PC-3 (cell line): ENCODE data around the gene CDH11. TPM values are rescaled to one million over a fixed set of nuclear protein-coding genes. Genes with fewer than 3 reads are reported as not detected.
A peak's percentile ranks its signal among the peaks of the same experiment; 100 is the strongest.

Experiments used
- ATAC-seq: fragments of 200-7000 bp; cut with Tn5 transposase; 2 replicates; pipeline ENCODE4 v1.9.1; 2020; ENCODE audit warnings: mild to moderate bottlenecking, moderate library complexity
- BruUV-seq: library from RNA; stranded (reverse); fragments of 400-500 nt; replicated peaks from 2 replicates; lab custom pipeline; 2021; lab: Mats Ljungman, UMichigan
- CTCF ChIA-PET: fragments of 300-600 bp; sonication (Branson Sonifier 250); formaldehyde crosslinking; loops from one replicate; lab custom pipeline; 2022; ENCODE audit warnings: antibody characterized with exemption; lab: Charles Lee
- POLR2A ChIA-PET: fragments of 300-600 bp; sonication (Branson Sonifier 250); formaldehyde crosslinking; loops from one replicate; lab custom pipeline; 2022; ENCODE audit warnings: antibody characterized with exemption; ENCODE audit not compliant: unreplicated experiment; lab: Charles Lee
- DNase-seq: peaks from one replicate; pipeline ENCODE4 v3.0.0-alpha.2; 2015
- H2AFZ ChIP-seq: fragments of 300-600 bp; sonication (generic); 2 replicates; pipeline ENCODE4 v1.6.0; 2016; ENCODE audit warnings: antibody characterized with exemption, low read length
- H3F3A ChIP-seq: fragments of 300-600 bp; sonication (generic); one replicate; pipeline ENCODE4 v1.6.0; 2017; ENCODE audit warnings: antibody characterized with exemption, low read length, control low read depth, mild to moderate bottlenecking; ENCODE audit not compliant: unreplicated experiment
- H3K27ac ChIP-seq: fragments of 300-600 bp; sonication (generic); 2 replicates; pipeline ENCODE4 v1.5.1; 2016; ENCODE audit warnings: mild to moderate bottlenecking, low read length
- H3K27me3 ChIP-seq: fragments of 300-600 bp; sonication (generic); 2 replicates; pipeline ENCODE4 v1.6.1; 2016; ENCODE audit warnings: low read length, mixed read lengths
- H3K36me3 ChIP-seq: fragments of 300-600 bp; sonication (generic); 2 replicates; pipeline ENCODE4 v1.6.1; 2016; ENCODE audit warnings: low read depth, mixed run types, low read length, mixed read lengths
- H3K4me1 ChIP-seq: fragments of 300-600 bp; sonication (generic); 2 replicates; pipeline ENCODE4 v1.5.1; 2016; ENCODE audit warnings: low read length; ENCODE audit not compliant: insufficient read depth
- H3K4me2 ChIP-seq: fragments of 300-600 bp; sonication (generic); 2 replicates; pipeline ENCODE4 v1.6.0; 2016; ENCODE audit warnings: low read length
- H3K4me3 ChIP-seq: fragments of 300-600 bp; sonication (generic); 2 replicates; pipeline ENCODE4 v1.5.1; 2016; ENCODE audit warnings: mild to moderate bottlenecking, low read length, mixed read lengths
- H3K79me2 ChIP-seq: fragments of 300-600 bp; sonication (generic); 2 replicates; pipeline ENCODE4 v1.6.1; 2017; ENCODE audit warnings: low read length, mixed read lengths
- H3K9ac ChIP-seq: fragments of 300-600 bp; sonication (generic); 2 replicates; pipeline ENCODE4 v1.6.0; 2016; ENCODE audit warnings: mild to moderate bottlenecking, low read length
- H3K9me2 ChIP-seq: fragments of 300-600 bp; sonication (generic); replicated peaks from 2 replicates; pipeline ENCODE4 v1.6.1; 2016; ENCODE audit warnings: mixed run types, low read length, mixed read lengths
- H3K9me3 ChIP-seq: fragments of 300-600 bp; sonication (generic); 2 replicates; pipeline ENCODE4 v1.6.1; 2016; ENCODE audit warnings: low read length, mixed read lengths
- H4K20me1 ChIP-seq: fragments of 300-600 bp; sonication (generic); 2 replicates; pipeline ENCODE4 v1.6.1; 2016; ENCODE audit warnings: low read length, mixed read lengths
- CTCF ChIP-seq: fragments of 300-600 bp; sonication (generic); conservative IDR thresholded peaks from 2 replicates; pipeline ENCODE4 v1.5.1; 2017; ENCODE audit warnings: antibody characterized with exemption, low read depth, mild to moderate bottlenecking, low read length
- EZH2 ChIP-seq: fragments of 300-600 bp; sonication (generic); IDR thresholded peaks from one replicate; pipeline ENCODE4 v1.6.1; 2017; ENCODE audit warnings: antibody characterized with exemption, mild to moderate bottlenecking, low read length; ENCODE audit not compliant: unreplicated experiment
- EZH2phosphoT487 ChIP-seq: fragments of 300-600 bp; sonication (generic); IDR thresholded peaks from 2 replicates; pipeline ENCODE4 v1.6.1; 2018; ENCODE audit warnings: mild to moderate bottlenecking, antibody characterized with exemption, low read length, borderline replicate concordance
- intact Hi-C: fragments of 100-400 bp; cut with micrococcal nuclease; formaldehyde crosslinking; loops from 2 replicates; pipeline ENCODE4 v1.9.0; 2023
- total RNA-seq: library from RNA; depleted of rRNA; stranded (reverse); fragments of >200 nt; gene quantifications from 2 replicates; pipeline ENCODE4 v1.2.3, GENCODE V29; 2014

CDH11 gene
- total RNA-seq, 1 experiment from 2014 or later = 172 TPM

GRCh38 chr16:65083164-65083857 is 38.6 kb downstream of the CDH11 start:
- Histone ChIP-seq H3K4me2 (no peak overlapping the region), H3K9ac (no peak overlapping the region), H3K27me3 (no peaks in the 10 kb centered on the region), H3K4me3 (no peak overlapping the region), H3K36me3 (peaks cover 4% of the 10 kb centered on the region; the same call in 1 of the 2 replicates), H4K20me1 (peaks cover 13% of the 10 kb centered on the region; the same call in 1 of the 2 replicates), H3K9me3 (no peaks in the 10 kb centered on the region), H3K9me2 (no peaks in the 10 kb centered on the region), H3K79me2 (peaks cover 51% of the 10 kb centered on the region), H3K27ac (no peak overlapping the region), H3F3A (no peaks in the 10 kb centered on the region), H2AFZ (no peak overlapping the region), H3K4me1 (no peaks in the 10 kb centered on the region)
- no peak for TF ChIP-seq CTCF
- TF ChIP-seq EZH2 = no peak
- no peak for ATAC-seq
- ChIA-PET POLR2A (interaction anchor here (0.5 kb wide), 1 partner anchor 924 kb away, joined by 5 read pairs; no protein-coding TSS in a partner anchor), CTCF (no interaction called here)
- BruUV-seq = no TSS peak
- intact Hi-C loops = no loop called here
- peak; percentile 14 for DNase-seq

GRCh38 chr16:65079549-65079948 is 42.3 kb downstream of the CDH11 start:
- CTCF ChIA-PET = no interaction called here

More at GRCh38 chr16:65079549-65079948, 42.3 kb downstream of the CDH11 start:
- Histone ChIP-seq H2AFZ (no peak overlapping the region), H3K9me3 (no peaks in the 10 kb centered on the region), H3K27ac (no peak overlapping the region), H4K20me1 (peaks cover 24% of the 10 kb centered on the region; the same call in 1 of the 2 replicates), H3K9ac (no peak overlapping the region), H3K4me2 (no peak overlapping the region), H3K79me2 (peaks cover 59% of the 10 kb centered on the region), H3K27me3 (no peaks in the 10 kb centered on the region), H3F3A (no peaks in the 10 kb centered on the region), H3K36me3 (no peaks in the 10 kb centered on the region; the same call in 1 of the 2 replicates), H3K9me2 (no peaks in the 10 kb centered on the region), H3K4me1 (no peaks in the 10 kb centered on the region), H3K4me3 (no peak overlapping the region)
- DNase-seq (no peak), ATAC-seq (no peak)
- POLR2A ChIA-PET = no interaction called here
- intact Hi-C loops = no loop called here
- no TSS peak for BruUV-seq
- TF ChIP-seq EZH2phosphoT487 (no peak), EZH2 (no peak), CTCF (no peak)
